Fibroblast of skin of left biceps (primary cell): ENCODE results near the gene C19orf67.

ENCODE experiments used
- DNase-seq, 2 experiments: peaks; one replicate each; pipeline ENCODE4 v3.0.0-alpha.2; 2013; ENCODE audit warnings: low read depth in 2 of 2

C19orf67 gene

DNA sequence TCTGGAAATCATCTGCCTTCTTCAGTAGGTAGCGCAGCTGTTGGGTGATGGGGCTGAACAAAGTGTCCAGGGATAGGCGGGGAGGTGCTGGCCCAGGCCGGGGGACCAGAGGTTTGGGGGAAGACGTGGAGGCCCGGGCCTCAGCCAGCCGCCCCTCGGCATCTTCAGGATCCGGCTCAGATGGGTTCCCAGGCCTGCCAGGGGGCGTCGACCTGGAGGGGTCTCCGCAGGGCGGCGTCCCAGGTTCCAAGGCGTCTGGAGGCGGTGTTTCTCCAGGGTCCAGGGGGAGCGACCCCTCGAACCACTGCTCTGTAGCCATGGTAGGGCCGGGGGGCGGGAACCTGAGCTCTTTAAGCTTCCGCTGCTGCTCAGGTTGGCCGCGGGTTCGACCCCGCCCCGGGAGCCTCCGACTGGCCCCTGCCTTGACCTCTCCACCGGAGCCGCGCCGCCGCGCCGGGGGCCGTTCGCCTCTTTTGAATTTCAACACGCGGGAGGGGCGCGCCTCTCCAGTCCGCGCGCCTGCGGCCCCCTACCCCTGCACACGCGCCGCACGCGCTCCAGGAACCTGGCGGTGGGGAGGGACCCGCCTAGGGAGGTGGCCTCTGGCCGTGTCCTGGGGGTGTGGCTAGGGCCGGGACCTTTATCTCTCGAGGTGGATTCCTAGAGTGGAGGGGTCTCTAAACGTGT is at the start of gene C19orf67:
TSS of gene C19orf67 (minus strand) at position 475 of the 687 bp plus-strand sequence. CDS start at position 319, 156 bp downstream.
- no peak for DNase-seq

DNA sequence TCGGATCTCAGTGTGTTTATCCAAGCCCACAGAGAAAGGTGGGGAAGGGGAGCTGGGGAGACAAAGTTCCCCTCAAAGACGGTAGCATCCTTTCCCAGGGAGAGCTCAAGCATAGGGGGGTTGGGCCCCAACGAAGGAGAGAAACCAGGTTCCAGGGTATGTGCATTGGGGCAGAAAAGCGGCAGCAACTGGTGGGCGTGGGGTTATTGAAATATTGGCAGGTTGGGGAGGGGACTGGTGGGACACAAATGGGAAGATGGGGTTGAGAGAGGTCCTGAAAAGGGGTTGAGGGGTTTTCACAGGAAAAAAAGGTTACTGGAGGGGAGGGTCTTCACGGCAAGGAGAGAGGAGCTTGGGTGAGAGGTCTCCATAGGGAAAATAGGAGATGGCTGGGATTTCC is 49.8 kb upstream of the C19orf67 start:
- no peak for DNase-seq

DNA sequence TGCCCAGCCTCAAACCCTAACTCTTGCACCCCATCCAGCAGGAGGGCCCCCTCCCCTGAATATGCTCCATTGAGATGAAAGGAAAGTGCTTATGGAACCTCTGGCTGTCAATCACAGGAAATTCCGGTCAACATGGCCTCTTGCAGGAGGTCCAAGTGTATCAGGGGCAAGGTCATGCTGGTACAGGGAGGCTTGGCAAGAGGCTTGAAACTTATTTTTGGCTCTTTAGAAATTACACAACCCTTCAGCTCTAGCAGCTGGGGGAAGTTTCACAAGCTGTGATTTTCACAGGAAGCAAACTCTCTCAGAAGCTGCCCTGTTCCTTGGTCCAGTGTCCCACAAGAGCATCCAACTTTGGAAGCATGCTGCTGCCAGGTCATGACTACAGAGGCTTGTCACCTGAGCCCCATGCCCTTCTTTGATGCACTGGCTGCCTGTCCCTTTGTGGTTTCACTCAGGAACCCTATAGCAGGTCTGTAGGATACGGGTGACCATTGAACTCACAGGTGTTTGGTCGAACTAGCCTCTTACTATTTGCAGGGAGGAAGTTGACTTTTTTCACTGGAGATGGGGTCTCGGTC is 42.4 kb upstream of the C19orf67 start:
- no peak for DNase-seq

DNA sequence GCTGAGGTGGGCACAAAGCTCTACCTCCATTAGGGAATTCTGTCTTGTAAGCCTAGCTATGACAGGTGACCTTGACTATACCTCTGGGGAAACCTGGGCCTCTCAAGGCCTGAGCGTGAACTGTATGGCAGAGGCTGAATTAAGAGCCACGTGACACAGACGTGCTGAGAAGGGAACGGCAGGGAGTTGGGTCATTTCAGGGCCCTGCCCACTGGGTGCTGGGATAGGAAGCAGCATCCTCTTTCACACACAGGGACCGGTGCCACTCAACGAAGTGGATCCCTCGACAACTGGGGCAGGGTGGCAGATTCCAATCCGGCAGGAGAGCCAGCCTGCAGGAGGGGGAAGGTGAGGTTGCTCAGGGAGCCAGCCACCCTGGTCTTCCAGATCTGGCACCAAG is 41.6 kb upstream of the C19orf67 start:
- no peak for DNase-seq

DNA sequence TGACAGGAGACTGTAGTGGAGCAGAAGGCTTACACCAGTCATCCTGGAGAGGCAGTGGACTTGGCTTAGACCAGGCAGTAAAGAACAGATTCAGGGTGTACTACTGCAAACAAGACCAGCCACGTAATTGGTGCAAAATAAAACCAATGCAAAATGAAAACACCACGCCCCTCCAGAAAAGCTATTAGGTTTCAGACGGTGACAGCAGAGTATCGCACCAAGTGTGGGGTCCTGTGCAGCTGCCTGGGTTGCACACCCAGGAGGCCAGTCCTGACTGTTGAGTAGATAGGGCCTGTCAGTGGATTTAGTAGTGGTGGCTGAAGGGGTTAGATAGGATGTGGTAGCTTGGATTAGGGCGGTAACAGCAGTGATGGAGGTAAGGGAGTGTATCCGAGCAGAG is 37.3 kb upstream of the C19orf67 start:
- no peak for DNase-seq

DNA sequence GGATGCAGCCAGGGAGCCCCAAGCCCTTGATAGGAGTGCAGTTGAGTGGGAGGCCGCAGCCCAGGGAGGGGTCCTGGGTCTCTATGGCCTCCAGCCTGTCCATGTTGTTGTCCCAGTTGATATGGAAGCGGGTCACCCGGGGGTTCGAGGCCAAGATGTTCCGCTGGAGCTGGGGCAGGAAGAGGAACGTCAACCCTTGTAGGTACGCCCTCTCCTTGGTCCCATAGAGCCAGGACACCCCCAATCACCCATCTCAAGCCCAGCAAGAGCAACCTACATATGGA is 34.9 kb upstream of the C19orf67 start:
- DNase-seq, result no peak

DNA sequence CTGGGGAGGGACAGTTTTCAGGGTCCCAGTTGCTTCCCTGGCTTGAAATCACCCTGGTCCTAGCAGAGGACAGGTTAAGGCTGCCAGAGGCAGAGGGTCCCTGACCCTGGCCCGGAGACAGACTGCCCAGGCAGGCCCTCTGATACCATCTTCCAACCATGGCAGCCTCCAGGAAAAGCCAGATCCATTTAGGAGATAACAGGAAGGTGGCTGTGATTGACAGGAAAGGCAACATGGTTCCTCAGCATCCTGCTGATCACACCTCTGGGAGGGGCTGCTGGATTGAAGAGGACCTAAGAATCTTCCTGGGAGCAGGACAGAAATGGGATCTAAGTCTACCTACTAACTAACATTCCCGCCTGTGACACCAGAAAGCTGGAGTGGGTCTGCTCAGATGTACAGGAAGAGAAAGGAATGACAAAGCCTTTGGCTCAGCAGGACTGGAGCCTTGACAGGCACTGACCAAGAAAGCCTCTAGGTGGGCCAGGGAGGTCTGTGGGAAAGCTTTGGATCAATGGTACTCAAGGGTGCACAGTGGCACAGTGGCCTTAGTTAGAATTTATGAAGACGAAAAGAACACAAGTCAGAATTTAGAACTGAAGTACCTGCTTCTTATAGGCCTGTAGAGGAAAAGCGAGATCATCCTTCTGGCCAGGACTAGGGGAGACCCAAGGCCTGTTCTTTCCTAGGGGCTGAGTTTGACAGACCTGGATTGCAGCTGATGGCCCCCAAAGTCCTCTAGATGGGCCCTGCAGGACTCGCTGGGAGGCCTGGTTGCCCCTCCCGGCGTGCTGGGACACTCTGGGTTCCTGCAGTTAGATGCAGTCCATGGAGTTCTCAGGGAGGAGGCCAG is 34.3 kb upstream of the C19orf67 start:
- DNase-seq, result no peak

DNA sequence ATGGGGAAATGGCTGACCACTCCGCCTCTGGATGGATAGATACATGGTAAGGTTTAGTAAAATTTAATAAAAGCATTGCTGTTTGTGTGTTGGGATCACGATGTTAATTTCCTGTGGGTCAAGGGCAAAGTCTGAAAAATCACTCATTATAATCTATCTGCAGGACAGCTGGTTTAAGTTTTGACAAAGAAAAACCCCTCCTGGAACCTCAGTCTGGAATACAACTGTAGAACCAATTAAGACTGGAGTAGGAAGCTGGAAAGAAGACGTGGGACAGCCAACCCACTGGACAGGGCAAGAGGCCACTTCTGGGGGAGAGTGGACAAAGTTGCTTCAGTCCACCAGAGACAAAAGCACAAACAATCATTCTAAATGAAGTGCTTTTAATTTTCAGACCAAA is 33.6 kb upstream of the C19orf67 start:
- no peak for DNase-seq

DNA sequence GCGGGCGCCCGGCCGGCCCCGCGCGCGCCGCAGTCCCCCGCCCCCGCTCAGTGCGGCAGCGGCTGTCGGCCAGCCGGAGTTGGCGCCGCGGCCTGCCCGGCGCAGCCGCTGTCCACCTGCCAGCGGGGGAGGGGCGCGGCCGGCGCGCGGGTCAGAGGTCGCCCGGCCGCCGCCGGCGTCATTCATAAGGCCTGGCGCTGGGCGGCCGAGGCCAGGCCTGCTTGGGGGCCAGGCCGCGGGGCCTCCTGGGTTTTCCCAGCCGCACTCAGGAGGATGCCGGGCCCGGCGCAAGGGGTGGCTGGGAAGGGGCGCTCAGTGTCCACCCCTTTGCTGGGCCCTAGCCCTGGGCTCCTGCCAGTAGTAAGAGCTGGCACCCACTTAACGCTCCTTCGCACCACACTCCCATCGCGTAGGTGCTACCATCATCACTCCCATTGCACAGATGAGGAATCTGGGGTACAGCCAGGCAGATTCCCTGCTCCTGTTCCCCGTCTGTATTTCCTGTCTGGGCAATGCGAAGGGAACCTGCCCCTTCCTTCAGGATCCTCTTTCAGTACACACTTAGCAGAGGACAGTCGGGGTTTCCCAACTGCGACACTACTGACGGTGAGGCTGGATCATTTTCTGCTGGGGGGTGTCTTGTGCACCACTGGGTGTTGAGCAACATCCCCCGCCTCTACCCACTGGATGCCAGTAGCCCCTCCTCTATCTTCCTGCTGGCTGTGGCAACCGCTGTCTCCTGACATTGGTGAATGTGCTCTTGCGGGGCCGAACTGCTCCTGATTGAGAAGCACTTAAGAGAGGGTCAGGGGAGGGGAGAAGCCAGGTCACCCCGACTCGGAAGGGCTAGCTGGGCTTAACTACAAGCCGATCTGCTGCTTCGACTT is 32.8 kb upstream of the C19orf67 start:
- no peak for DNase-seq

DNA sequence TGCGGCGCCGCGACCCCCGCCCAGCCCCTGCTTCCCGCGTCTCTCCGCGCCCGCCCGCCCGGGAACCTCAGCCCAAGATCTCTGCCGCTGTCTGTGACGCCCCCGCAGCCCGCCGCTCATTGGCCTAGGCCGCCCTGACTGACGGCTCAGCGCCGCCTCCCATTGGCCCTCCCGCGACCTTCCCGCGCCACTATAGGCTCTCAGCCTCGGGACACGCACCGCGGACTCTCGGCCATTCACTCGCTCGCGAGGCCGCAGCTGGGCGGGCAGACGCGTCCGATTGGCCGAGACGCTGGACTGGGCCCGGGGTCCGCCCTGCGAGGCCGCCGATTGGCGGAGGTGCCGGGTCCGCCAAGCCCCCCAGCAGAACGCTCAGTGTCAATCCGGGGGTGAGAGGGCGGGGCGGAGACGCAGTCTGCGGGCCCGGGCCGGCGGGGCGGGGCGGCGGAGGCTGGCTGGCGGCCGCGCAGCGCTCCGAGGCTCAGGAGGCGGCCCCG is 32.1 kb upstream of the C19orf67 start, which contains the start of gene PRKACA:
TSS of gene PRKACA (minus strand) at position 95 of the 497 bp plus-strand sequence. CDS start 215 bp downstream, outside the sequence.
- DNase-seq, result peak; percentile 98

DNA sequence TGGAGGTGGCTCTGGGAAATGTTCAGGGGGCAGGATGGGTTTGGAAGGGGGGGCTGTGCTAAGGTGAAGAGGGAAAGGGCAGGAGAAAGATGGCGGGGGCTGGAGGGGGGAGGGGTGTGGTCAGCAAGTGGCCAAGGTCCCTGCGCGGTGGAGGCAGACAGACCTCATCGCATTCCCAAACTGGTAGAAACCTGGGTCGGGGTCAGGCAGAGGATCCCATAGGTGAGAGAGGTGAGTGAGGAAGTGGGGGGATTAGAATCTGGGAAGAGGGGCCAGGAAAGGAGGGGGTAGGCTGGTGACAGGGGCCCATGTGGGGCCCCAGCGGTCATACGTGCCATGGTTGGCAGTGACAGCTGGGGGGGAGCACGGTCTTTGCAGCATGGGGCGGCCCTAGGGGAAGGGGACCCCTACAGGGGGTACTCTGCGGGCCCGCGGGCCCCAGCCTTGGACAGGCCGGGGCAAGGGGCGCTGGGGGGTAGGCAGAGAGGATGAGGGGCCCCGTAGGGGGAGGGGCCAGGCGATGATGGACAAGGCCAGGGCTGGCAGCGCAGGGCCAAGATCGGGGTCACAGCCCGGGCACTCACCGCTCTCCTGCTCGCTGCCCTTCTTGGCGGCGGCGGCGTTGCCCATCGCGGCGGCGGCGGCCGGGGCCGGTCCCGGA is 31.5 kb upstream of the C19orf67 start:
- DNase-seq, result no peak

DNA sequence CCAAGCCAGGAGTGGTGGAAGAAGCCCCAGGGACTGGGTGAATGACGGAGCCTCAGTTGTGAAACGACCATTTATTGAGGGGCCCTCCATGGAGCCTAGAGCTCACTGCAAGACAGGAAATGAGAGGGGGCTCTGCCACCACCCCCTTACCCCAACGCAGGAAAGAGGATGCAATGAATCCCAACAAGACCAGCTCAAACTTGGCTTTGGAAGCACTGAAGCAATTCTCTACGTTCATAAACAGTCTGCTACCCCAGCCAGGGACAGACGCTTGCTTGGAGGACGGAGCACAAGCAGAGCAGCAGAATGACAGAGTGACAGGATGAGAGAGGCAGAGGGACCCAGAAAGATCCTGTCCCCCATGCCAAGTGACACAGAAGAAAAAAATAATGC is 30.9 kb upstream of the C19orf67 start:
- DNase-seq, result no peak

DNA sequence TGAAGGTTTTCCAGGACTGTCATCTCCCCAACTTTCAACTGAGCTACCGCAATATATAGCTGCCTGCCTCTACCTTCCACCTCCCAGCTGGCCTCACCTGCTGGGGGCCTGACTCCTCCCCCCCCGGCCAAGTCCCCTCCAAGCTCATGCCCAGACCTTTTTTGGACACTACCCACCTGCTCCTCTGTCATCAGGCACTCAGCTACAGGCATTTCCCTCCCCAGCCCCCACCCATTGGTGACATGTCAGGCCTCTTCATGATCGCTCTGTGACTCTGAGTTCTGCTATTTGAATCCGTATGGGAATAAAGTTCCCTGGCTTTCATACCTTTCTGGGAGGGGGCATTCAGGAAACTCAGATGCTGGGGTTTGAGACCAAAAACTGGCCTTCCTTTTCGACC is 30.2 kb upstream of the C19orf67 start:
- DNase-seq, result no peak

DNA sequence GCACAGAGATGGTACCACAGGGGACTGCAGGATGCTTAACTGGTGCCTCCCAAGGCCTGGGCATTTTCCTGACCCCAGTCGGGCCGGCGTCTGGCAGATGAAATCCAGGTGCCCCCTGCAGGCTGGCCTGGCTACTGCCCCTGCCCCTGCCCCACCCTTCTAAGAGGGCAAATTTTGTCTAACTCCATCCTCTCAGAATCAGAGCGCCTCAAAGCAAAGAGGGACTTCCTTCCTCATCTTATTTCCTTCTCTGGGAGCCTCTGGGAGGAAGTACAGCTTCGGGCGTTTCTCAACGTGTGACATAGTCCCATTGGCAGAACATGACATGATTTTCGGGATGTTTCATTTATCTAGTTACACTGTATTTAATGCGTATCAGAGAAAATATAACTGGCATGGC is 29.3 kb upstream of the C19orf67 start:
- DNase-seq, result no peak

DNA sequence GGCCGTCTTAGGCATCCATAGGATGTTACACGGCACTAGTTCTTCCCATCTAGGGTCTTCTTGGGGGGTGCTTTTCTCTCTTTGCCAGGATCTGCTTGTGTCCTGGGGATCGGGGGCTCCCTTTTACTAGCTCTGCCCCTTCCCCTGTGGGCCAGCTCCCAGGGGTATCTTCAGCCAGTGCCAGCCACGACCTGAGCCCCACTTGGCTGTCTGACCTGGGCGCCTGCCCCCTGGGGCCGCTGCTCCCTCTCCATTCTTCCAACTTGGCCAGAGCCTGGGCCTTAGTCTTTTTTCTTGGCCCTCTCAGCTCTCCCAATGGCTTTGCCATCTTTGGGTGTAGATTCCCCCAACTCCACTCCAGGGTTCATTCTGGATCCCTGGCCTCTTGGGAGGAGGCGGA is 28.9 kb upstream of the C19orf67 start:
- no peak for DNase-seq

DNA sequence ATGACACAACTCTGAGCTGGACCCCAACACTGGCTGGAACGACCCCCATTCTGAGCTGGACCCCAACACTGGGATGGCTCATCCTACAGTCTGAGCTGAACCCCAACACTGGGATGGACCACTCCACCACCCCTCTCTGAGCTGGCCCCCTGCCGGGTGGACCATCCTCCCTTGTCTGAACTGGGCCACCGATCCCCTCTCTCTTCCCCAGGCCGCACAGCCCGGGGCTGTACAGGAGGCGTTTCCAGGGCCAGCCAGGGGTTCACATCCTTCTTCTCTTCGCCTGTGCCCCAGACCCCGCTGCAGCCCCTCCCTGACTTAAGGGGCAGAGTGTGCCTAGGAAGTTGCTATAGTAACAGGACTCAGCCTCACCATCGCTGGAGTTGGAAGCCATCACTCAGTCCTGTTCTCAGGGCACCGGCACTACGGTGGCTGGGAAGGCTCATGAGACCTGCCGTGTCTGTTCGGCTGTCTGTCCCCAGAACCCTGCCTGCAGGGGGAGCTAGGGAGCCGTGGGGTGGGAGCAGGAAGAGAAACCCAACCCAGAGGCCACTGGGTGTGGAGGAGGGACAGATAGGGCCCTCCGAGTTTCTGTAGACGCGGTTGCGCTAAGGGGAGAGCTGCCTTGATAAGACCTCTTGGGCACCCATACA is 28.3 kb upstream of the C19orf67 start:
- DNase-seq, result no peak

DNA sequence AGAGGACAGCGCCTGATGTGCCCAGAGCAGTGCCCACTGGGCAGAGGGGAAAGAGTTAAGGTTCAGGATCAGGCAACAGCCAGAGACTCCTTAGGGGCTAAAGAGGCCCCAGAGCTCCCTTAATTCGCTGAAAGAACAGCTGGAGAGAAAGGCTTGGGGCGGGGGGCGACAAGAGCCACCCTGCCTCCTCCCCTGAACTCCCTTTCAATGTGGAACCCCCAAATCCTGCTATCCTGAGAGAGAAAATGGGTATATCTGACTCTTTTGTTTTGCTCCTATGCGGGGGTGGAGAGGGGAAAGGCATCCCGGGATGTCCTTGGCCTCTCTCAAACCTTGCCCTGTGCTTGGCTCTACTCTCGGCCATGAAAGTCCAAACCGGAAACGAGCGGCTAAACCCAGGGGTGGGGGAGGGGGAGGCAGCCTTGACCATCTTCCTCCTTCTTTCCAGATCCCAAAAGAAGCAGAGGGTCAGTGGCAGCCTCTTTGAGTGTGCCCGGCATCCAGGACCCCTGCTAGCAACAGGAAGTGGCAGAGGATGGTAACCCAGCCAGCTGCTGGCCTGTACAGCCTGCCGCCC is 27.3 kb upstream of the C19orf67 start:
- DNase-seq, result no peak

DNA sequence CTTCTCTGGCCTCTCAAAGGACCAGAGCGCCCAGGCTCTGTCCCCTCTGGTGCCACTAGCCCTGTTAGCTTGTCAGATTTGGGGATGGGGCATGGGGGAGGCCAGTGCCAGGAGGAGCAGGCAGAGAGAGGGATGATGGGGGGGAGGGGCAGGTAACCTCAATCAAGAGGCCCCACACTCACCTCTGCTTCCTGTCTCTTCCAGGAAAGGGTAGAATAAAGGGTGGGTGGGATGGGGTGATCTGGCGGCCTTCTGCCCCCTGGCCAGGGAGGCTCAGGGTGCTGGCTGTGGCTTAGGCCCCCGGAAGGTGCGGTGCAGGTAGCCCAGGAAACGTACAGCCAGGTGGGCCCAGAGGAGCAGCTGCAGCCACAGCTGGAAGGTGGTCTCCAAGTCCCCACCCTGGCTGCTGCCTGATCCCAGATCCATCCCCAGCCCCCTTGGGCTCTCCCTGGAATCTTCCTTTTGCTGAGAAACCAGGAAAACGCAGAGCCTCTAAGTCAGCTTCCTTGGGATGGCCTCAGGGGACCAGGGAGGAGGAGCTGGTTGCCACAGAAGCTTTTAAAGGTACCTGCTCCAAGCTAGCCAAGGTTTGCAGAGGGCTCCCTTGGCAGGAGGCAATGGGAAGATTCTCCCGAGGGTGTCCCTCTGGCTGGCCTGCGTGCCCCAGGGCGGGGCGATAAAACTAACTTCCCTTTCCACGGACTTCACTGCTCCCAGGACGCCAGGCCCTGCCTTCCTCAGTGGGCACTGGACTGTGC is 26.6 kb upstream of the C19orf67 start:
- no peak for DNase-seq

DNA sequence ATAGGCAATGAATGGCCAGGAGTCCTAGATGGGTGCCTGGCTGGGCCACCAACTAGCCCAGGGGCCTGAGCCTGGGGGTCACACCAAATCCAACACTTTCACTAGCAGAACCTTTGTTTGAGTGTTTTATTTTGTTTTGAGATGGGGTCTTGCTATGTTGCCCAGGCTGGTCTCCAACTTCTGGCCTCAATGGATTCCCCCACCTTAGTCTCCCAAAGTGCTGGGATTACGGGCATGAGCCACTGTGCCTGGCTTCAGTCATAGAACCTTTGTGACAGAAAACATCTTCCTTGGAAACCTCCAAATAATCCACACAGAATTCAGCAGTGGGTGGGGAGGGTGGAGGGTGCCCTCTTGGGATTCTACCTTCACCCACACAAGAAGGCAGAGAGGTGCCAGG is 25.9 kb upstream of the C19orf67 start:
- DNase-seq, result no peak

DNA sequence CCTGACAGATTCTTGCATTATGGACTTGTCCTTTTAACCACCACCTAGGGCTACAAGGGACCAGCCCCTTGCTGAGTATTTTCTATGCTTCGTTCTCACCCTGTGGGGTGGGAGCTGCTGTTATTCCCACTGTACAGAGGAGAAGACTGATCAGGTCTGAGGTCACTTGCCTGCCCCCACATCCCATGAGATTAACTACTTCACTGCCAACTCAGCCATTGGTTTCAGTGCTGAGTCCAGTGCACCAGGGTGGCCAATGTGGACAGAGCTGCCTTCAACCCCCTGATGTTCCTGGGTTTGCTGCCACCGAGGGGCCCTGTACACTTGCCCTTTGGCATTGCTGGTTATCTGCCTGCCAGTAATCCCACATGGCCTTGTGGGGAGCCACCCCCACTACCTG is 25.1 kb upstream of the C19orf67 start:
- no peak for DNase-seq
